HK-2 (cell line): ENCODE measurements around the gene EPSTI1.

ENCODE experiments used
- DNase-seq: peaks from one replicate; pipeline ENCODE4 v3.0.0-alpha.2; 2018; ENCODE audit not compliant: unreplicated experiment

The EPSTI1 gene

DNA sequence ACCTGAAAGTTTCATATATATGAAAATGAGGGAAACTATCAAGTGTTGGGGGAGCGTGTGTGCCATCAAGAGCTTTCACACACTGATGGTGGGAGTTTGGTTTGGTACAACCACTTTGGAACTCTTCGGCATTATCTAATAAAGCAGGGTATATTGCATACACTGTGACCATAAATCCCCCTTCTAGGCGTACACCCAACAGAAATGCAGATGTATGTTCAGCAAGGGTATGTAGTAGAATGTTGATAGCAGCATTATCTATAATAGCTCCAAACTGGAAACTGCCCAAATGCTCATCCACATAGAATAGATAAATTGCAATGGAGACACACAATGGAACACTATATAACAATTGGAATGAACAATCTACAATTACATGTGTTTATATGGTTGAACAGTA is 139.9 kb downstream of the EPSTI1 start:
- no peak for DNase-seq

DNA sequence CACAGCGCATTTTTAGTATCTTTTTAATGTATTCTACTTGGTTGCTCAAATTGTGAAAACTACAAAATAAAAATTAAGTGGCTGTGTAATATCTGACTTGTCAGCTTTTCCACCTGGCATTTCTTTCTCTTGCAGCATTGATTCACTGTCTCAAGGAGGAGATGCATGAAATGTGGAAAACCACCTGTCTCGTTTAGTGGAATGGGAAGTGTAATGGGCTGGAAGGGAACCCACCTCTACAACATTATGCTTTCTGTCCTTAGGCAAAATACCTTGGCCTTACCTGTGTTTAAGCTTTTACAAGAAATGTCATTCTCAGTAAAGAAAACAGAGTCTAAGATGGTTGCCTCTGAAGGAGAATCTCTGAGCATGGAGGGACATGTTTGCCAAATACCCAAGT is 142.8 kb downstream of the EPSTI1 start:
- no peak for DNase-seq

DNA sequence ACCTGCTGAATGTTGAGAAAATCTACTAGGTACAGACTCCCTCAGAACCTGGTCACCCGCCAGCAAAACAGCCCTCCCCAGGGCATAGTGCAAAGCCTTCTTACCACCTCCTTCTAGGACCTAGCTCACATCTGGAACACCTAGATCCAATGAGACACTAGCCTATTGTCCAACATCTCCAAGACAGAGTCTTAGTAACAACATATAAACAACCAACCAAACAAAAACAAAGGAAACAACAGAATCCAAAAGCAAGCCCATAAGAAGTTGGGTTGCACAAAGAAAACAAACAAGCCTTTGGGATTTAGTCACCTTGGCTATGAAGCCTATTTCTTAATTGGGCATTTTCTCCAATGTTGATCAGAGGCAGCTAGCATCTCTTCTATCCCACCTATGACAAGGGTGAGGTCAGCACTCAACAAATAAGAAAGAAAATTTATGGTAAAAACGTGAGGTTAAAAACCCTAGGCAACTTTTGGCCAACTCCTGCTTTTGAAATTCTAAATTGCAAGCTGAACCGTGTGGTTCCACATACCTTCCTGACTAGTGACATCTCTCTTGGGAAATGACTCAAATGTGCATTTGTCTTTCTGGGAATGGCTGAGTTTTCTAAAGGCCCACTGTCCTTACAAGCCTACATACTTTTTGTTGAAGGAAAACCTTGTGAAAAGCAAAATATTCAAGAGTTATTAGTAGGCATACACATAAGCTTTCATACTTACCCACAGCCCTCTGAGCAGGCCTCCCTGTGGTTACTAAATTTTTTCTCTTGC is 144.0 kb downstream of the EPSTI1 start:
- DNase-seq = no peak

DNA sequence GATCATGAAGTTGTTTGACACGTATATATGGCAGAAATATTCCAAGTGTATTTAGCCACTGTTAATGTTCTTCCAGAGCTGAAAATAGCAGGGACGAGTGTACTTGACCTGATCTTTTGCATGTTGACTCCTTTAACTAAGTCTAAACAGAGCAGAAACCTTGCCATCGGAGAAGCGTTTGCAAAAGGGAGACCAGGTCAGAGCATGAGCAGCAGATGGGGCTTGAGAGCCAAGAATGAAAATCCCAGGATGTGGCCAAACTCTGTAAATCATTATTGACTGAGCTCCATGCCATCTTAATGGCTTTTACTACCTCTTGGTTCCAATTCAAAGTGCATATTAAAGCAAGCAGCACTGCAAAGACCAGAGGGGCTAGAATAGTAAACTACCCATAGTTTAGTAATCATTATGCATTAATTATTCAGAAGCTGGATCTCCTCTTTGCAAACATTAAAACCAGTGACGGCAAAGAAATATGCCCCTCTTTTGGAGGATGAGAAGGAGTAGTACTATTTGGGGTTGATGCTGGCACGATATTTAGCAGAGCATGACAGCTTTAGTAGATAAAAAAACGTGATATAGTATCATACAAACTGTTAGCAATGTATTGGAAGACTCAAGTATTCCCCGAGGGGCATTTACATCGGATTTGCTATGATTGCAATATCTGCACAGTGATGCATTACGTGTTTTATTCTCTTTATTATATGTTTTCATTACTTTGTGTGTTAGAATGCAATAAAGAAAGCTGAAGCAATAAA is 154.9 kb downstream of the EPSTI1 start:
- DNase-seq = peak; percentile 48
